Measurements from ENCODE around the gene CPA5.

The CPA5 gene

DNA sequence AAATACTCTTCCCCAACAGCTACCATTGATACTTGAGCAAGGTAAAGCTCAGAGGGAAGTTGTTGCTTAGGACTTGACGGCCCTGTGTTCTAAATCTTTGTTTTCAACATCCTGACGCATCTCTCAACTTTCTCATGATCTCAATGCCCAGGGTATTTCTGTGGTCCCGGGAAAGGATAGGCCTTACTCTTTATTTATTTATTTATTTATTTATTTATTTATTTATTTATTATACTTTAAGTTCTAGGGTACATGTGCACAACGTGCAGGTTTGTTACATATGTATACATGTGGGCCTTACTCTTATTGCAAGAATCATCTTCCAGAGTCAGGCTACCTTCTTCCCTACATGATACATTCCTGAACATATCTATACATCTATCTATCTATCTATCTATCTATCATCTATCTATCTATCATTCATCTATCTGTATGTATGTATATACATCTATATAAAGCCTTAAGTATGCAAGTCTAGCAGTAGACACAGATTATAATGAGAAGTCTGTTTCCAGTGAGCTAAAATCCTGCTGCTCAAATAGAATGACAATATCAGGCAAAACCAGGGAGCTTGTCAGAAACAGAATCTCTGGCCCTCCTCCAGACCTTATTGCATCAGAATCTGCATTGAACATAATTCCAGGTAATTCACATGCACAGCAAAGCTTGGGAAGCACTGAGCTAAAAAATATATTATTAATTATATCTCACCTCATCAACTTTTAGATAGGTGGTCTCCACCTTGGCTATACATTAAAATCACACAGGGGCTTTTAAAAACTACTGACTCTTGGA lies 12.2 kb upstream of the CPA5 start:
- DNase-seq (ENCODE audit: low read depth, low spot score) = no peak

DNA sequence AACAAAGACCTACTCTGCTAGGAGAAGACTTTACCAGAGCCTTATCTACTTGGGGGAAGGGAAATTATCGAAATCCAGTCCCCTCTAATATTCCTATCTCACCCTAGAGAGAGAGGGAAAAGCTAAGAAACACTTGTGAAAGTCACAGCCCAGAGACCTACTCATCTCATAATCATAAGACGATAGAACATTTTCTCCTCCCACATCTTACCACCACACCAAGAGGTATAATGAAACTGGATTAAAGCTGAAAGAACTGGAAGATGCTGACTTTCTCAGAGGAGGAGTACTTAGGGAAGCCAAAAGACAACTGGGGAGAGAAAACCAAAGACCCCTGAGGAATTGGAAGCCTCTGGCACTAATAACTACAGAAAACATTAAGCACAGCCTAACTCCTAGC lies 10.8 kb upstream of the CPA5 start:
- DNase-seq (ENCODE audit: low read depth, low spot score) = no peak

DNA sequence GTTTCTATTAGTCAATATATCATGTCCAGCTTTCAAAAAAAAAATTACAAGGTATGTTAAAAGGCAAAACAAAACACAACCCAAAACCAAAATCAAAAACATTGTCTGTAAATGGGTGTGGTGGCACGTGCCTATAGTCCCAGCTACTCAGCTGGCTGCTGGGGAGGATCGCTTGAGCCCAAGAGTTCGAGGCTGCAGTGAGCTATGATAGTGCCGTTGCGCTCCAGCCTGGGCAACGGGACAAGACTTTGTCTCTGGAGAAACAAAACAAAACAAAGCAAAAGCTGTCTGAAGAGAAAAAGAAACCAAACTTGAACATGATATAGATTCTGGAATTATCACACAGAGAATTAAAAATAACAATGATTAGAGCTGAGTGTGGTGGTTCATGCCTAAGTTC lies 10.3 kb upstream of the CPA5 start:
- peak; percentile 20 for DNase-seq (ENCODE audit: low read depth, low spot score)

DNA sequence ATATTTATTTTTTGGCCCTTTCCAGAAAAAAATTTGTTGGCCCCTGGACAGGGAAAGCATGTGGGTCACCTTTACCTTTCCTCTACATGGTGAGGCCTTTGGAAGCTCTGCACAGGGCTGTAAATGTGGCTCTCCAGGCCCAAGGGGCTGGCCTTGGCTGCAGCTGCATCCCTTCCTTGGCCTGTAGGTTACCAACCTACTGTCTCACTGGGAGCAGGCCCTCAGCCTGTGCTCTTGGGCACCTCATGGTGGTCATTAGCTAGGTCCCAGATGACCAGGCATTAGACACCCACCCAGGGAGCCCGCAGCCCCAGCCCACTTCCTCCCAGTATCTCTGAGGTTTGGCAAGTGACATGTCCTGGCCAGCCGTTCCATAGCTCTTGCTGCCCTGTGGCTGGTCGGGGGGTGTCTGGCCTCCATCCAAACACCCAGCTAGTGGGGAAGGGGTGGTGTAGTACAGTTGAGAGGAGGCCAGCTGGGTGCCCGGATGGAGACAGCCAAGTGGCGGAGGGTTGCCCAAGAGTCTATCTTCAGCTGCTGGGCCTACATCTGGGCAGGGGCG lies 7.1 kb upstream of the CPA5 start:
- DNase-seq (ENCODE audit: low read depth, low spot score) = no peak

DNA sequence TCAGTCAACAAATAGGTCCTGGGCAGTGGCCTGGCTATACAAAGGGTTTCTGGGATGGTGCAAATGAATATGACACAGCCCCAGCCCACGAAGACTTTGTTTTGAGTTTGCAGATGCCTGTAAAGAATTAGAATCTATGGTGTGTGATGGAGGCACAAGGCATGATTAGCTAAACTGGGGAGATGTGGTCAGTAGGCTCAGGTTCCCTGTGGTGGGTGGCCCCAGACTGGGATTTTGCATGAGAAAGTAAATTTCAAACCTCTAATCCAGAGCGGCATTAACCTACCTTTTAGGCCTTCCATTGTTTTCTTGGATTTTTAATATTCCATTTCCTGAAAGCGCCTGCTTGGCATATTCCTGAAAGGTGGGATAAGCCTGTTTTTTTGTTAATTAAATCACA lies 6.4 kb upstream of the CPA5 start:
- DNase-seq (ENCODE audit: low read depth, low spot score) = no peak

DNA sequence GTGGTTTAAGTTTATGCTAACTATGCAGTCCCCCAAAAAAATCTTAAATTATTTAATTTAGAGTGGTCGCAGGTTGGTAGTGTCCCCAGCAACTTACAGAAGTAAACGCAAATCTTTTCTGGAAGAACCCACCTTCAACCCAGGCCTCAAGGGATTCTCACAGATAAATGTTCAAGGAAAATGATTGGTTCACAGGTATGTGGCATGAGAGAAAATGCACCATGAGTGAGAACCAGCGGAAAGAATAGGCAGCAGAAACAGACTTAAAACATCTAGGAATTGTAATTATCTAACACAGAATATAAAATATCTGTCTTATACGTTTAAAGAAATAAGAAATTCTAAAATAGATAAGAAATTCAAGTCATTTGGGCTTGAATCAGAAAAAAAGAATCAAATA lies 2.7 kb upstream of the CPA5 start:
- DNase-seq (ENCODE audit: low read depth, low spot score) = no peak

DNA sequence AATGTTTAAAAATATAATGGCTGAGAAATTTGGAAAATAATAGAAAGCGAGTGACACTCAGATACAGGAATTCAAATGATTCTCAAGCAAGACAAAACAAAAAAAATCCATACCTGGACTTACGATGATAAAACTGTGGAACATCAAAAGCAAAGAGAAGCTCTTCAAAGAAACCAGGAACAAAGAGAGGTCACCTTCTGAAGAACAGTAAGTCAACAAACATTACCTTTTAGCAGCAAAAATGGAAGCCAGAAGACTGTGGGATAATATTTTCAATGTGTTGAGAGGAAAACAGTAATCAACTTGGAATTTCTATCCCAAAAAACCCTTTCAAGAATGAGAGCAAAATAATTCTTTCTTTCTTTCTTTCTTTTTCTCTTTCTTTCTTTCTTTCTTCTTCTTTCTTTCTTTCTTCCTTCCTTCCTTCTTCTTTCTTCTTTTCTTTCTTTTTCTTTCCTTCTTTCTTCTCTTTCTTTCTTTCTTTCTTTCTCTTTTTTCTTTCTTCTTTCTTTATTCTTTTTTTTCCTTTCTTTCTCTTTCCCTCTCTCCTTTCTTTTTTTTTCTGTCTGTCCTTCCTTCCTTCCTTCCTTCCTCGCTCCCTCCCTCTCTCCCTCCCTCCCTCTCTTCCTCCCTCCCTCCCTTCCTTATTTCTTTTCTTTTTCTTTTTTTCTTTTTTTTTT lies 1.8 kb upstream of the CPA5 start:
- no peak for DNase-seq (ENCODE audit: low read depth, low spot score)

DNA sequence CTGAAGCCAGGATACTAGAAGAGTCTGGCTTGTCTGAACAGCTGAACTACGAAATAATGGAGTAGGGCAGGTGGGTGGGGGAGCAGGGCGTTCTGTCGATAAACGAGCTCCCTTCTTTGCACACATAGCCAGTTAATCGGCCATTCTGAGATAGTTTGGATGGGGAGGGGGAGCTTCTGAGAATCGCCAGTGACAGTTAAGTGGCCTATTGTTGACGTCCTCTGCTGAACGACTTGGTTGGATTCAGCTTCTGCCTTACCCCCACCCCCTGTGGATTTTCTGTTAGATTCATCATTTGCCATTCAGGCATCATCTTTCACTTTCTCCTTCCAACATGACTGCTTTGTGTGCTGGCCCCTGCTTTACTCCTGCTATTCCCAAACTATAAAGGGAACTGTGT lies 520 bp downstream of the CPA5 start:
- peak; percentile 31 for DNase-seq (ENCODE audit: low read depth, low spot score)

DNA sequence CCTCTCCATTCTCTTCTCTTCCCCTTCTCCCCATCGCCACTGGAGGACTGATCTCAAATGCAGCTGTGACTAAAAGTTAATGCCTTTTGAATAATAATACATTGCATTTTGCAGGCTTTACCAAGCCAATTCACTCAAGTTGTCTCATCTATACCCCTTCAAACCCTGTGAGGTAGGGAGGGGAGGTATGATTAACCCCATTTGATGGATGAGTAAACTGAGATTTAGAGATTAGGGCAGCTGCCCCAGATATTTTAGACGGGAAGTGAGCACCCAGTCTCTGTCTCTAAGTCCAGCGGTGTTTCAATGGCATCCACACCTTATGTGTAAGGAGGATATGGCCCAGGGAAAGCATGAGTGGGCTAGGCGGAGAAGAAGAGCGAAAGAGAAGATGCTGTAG lies 1.1 kb downstream of the CPA5 start:
- DNase-seq (ENCODE audit: low read depth, low spot score) = no peak

DNA sequence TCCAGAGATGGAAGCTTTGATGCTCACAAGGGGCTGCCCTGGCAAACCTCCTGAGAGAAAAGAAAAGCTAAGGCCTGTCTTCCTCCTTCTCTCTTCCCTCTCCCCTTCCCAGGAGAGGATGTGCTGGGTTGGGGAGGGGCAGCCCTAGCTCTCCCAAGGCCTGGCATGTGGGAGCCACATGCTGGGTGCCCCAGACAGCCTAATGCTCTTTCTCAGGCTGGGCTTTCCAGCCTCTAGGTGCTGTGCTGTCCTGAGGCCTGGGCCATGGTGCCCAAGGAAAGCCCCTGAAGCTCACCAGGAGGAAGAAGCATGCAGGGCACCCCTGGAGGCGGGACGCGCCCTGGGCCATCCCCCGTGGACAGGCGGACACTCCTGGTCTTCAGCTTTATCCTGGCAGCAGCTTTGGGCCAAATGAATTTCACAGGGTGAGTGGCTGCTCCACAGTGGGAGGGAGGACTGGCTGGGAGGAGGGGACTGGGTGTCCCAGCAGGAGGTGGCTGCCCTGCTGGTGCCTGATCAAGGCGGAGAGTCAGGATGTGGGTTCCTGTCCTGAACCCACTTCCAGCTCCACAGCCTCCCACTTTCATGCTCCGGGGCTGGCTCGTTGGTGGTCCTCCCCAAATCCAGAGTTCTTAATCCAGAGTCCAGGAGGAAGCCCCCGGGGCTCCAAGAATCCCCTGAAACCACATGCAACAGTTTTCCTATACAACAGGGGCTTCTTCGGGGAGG lies 1.7 kb downstream of the CPA5 start:
- DNase-seq (ENCODE audit: low read depth, low spot score) = no peak

DNA sequence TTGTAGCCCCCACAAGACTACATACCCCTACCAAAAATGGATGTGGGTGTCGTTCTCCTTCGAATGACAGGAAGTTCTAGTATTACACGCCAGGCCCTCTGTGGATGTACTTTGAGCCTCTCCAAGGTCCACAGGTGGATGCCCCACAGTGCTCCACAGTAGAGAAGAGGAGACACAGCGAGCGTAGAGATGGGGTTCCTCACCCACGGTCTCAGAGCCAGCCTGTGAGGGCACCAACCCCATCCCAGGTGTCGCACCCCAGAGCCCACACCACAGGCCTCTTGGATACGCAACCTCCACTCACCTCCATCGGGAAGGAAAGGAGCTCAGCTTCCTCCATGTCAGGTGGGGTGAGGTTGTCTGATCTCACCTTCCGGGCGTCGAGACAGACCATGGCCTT lies 2.3 kb downstream of the CPA5 start:
- no peak for DNase-seq (ENCODE audit: low read depth, low spot score)

DNA sequence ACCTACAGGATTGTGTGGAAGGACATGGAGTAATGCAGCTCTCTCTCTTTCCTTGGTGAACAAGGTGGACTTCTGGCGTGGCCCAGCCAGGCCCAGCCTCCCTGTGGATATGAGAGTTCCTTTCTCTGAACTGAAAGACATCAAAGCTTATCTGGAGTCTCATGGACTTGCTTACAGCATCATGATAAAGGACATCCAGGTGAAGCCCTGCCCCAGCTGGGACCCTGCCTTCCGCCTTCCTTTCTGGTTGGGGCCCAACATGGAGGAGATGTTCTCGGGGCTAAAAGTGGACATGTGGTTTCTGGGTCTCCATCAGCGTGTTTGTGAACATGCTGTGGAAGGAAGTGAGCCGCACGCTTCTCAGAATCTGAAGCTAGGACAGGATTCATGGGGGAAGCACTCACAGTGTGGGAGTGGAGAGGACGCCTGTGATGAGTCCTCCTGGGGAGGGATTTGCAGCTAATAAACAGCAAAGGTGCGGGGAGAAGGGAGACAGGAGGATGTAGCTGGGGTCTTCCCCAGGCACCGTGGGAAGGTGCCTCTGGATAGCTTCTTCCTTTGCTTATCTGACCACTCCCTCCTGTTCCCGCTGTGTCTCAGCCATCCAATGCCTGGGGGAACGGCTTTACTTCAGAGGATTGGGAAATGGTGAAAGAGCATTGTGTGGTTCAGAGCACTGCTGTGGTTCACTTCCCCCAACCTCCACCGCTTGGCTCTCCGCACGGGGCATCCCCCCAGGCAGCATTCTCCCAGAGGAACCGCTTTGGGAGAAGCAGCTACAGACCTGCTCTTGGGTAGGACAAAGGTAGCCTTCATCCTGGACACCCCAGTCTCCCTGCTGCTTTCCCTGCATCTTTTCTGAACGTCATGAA lies 5.5 kb downstream of the CPA5 start:
- DNase-seq (ENCODE audit: low read depth, low spot score) = no peak

DNA sequence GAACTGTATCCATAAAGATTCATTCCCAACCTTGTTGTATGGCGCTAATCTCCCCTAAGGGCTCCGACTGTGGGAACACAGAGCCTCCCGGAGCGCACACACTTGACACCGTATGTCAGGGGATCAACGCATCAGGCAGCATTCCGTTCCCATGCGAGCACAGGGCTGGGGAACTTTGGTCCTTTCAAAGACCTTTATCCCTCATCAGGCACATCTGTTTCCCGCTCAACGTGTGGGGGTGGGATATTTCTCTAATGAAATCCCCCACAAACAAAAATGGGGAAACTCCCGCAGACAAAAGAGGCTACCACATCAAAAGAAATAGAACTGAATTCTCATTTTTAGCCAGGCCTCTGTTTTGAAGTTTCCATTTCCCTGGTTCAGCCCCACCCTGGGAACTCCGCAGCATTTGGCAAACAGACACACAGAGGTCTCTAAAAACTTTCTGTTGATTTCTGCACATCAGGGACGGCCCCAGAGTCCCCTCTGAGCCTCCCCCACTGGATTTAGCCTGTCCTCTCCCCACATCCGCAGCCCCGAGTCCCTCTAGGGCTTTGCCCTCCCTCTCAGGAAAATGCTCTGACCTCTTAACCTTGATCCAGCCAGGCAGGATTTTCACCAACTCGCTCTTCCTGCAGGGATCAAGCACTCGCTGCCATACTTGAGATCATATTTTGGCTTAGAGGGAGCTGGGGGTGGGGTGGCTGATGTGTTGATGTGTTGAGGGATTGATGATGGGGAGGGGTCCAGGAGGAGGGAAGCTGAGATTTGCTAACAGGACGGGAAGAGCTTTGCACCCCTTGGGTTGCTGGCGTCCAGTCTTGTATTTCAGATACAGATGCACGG lies 6.6 kb downstream of the CPA5 start:
- peak; percentile 32 for DNase-seq (ENCODE audit: low read depth, low spot score)

DNA sequence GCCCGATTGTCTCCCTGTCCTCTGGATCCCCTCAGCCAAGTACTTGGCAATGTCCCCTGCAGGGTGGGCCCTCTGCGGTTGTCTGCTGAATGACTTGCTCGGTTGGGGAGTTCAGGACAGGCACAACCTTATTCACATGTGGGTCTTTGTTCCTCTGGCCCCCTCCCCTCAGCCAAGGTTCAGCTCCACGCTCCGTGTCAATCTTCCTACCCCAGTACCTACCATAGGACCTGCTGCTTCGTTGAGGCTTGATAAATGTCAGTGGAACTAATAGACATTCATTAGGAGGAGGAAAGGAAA lies 7.1 kb downstream of the CPA5 start:
- no peak for DNase-seq (ENCODE audit: low read depth, low spot score)

DNA sequence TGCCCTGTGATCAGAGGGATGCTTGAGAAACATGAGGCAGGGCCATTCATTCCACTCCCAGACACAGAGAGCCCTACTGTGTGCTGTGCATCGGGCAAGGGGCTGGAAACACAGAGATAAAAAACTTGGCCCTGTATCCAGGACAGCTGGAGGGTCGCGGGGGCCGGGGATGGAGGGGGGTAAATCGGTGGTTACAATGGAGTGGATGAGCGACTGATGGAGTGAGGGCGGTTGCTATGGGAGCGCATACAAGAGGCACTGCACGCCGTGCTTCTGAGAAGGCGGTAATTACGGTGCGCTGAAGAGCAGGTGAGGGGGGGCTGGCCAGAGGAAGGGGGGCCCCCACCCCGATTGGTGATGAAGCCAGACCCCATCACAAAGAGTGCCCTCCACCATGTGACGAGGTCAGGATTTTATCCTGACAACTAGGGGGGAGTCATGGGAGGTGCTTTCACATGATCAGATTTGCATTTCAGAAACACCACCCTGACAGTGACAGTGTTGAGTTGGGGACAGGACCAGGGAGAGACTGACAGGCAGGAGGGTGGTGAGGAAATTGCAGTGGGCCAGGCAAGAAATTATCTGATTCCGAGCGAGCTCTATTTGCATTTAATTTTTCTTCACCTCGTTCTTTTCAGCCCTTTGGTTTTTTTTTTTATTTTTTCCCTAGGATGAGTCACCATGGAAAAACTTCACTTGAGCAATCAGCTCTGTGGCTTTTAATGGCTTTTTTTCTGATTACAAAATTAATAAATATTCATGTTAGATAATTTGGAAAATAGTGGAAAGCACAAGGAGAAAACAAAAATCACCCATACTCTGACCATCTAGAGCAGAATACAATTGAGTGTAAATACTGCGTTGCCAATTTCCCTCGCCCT lies 7.8 kb downstream of the CPA5 start:
- DNase-seq (ENCODE audit: low read depth, low spot score) = peak; percentile 80

DNA sequence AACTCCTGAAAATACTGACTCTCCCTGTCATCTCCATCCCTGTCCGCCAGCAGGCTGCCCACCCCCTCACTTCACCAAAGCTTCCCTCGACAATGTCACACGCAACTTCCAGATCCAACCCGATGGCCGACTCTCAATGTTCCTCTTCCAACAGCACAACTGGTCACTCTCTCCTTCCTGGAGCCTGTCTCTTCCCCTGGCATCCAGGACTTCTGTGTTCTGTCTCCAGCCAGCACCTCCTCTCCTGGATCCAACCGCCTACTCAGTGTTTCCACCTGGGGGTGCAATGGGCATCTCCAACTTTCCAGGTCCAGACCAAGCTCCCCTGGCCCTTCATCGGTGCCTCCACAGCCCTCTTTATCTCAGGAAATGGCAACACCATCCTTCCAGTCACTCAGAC lies 8.6 kb downstream of the CPA5 start:
- no peak for DNase-seq (ENCODE audit: low read depth, low spot score)

DNA sequence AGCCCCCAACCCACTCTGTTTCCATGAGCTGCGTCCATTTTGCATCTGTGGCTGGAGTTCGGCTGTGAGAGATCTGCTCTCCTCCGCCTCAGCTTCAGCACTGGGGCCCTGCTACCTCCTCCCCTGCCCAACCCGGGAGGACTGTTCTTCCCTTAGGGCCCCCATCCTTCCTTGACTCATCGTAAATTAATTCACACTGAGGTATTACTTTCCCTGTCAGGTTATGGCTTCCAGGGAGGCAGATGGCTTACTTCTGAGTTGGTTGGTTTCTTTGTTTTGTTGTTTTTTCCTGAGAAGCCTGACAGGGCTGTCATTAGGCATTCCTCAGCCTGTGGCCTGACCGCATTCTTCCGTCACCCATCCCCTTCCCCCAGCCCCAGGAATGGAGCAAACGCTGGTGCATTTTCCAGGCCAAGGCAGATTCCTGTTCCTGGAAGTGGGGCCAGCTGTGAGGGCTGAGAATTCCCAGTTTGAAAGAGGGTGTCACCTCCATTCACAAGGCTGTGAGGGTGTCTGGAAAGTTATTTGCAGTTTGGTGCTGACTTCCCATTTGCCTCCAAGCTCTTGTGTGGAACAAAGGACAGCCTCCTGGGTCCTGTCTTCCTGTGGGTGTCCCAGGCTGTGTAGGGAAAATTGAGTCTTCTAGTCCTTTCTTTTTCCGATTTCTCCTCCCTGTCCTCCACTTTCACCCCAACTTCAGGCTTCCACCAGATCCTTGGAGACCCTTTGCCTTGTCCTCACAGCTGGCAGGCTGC lies 11.7 kb downstream of the CPA5 start:
- peak; percentile 98 for DNase-seq (ENCODE audit: low read depth, low spot score)

DNA sequence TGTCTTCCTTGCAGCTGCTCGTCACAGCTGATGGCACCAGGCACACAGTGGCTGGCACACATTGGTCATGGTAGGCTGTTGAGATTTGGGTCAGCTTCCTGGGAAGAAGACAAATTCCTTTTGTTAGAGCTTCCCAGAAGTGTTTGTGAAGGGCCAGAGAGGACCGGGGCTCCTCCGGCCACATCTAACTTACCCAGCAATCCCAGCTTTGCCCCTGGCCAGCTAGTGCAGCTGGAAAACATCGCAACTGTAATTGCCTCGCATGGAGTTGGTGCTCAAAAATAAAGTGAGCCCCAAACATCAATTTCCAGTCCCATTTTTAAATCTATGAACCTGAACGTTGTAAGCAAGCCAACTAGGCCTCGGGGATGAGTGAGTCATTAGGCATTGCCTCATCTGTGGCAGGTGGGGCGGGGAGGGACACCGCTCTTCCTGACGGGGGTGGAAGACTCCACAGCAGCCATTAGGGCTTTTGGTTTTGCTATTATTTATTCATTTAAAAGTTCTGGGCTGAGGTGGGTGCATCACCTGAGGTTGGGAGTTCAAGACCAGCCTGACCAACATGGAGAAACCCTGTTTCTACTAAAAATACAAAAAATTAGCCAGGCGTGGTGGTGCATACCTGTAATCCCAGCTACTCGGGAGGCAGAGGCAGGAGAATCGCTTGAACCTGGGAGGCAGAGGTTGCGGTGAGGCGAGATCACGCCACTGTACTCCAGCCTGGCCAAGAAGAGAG lies 12.4 kb downstream of the CPA5 start:
- DNase-seq (ENCODE audit: low read depth, low spot score) = peak; percentile 87

Measured in astrocyte of the hippocampus (primary cell).